HG02943 (cell line): Measurements from ENCODE around the gene SULT2A1.
"Not testable (repeated sequence)": the region's sequence is repeated elsewhere in the genome, so short reads cannot be mapped to it uniquely, and the experiment has no call there.

Source experiments
- ATAC-seq: cut with Tn5 transposase; IDR thresholded peaks from one replicate; pipeline ENCODE4 v1.9.1; 2021; ENCODE audit warnings: mild to moderate bottlenecking, low read depth, moderate library complexity; ENCODE audit not compliant: unreplicated experiment

The SULT2A1 gene, protein sequence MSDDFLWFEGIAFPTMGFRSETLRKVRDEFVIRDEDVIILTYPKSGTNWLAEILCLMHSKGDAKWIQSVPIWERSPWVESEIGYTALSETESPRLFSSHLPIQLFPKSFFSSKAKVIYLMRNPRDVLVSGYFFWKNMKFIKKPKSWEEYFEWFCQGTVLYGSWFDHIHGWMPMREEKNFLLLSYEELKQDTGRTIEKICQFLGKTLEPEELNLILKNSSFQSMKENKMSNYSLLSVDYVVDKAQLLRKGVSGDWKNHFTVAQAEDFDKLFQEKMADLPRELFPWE

DNA sequence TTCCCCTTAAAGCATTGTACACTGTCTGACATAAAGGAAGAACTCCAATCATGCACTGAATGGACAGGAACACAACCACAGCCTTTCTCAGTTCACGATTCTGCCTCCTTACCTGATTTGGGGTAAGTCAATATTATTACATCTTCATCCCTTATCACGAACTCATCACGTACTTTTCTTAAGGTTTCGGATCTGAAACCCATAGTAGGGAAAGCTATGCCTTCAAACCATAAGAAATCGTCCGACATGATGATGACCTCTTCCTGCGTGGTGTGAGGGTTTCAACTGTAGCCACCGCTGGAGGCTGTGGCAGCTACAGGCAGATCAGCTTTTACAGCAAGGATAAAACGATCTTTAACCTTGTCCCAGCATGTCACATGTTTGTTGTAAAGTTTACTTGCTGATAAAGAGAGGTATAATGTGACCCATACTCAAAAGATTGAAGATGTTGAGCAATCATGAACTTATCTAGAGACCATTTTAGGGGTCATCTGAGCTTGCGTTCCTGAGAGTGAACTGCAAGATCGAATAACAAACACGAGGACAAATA lies at the start of gene SULT2A1:
Gene SULT2A1 (minus strand): TSS at position 306 of the 550 bp plus-strand sequence. CDS start 58 bp downstream, at position 248.
- no peak for ATAC-seq

DNA sequence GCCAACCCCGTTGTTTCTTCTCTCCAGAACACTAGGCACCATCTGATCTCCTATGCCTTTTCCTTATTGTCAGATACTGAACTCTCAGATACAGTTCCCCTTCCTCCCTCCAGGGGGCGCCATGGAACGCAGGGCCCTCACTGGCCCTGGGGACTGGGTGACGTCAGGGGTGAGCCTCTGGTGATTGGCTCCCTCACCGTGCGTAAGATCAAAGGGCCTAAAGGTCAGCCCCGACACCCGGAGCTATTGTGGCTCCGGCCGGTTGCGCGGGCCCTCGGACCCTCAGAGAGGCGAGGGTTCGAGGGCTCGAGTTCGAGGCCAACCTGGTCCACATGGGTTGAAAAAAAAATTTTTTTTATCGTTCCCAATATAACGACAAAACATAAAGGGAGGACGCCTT lies 42.5 kb upstream of the SULT2A1 start:
- ATAC-seq, result not testable (repeated sequence)

DNA sequence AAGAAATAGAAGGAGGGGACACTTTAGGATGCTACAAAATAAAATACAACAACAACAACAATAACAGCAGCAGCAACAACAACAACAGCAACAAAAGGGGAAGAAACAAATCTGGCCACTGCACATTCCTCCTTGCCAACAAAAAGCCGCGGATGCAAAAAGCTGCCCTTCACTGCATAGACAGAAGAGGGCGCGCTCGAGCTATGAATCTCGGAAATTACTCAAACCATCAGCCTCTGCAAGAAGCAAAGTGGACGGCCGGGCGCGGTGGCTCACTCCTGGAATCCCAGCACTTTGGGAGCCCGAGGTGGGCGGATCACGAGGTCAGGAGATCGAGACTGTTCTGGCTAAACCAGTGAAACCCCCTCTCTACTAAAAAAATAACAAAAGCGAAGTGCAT lies 34.0 kb upstream of the SULT2A1 start:
- ATAC-seq, result not testable (repeated sequence)

DNA sequence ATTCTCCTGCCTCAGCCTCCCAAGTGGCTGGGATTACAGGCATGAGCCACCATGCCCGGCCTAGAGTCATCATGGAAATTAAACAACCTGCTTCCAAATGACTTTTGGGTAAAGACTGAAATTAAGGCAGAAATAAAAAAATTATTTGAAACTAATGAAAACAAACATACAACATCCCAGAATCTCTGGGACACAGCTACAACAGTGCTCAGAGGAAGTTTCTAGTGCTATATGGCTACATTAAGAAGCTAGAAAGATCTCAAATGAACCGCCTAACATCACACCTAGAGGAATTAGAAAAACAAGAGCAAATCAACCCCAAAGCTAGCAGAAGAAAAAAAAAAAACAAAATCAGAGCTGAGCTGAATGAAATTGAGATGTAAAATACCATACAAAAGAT lies 24.1 kb upstream of the SULT2A1 start:
- not testable (repeated sequence) for ATAC-seq

DNA sequence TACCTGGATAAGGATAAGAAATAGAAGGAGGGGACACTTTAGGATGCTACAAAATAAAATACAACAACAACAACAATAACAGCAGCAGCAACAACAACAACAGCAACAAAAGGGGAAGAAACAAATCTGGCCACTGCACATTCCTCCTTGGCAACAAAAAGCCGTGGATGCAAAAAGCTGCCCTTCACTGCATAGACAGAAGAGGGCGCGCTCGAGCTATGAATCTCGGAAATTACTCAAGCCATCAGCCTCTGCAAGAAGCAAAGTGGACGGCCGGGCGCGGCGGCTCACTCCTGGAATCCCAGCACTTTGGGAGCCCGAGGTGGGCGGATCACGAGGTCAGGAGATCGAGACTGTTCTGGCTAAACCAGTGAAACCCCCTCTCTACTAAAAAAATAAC lies 23.2 kb upstream of the SULT2A1 start:
- not testable (repeated sequence) for ATAC-seq

DNA sequence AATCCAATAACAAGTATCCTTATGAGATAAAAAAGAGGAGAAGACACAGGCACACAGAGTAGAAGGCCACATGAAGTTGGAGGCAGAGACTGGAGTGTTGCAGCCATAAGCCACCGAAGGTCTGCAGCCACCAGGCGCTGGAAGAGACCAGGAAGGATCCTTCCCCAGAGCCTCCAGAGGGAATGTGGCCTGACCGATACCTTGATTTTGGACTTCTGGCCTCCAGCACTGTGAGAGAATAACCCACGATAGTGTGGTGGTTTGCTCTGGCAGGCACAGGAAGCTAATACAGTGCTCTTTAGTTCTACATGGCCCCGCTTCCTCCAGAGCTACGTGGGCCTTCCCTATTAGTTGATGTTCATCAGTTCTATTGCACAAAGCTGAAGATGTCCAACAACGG lies 15.3 kb upstream of the SULT2A1 start:
- ATAC-seq, result no peak

DNA sequence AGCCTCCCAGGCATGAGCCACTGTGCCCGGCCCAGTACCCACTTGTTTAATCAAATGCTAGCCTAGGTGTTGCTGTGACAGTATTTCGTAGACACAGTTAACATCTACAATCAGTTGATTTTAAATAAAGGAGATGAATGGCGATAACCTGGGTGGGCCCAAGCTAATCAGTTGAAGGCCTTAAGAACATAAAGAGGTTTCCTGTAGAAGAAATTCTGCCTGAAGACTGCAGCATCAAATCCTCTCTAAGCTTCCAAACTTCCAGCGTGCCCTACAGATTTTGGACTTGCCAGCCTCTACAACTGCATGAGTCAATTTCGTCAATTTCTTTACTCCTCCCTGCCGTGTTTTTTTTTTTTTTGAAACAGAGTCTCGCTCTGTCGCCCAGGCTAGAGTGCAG lies 13.2 kb upstream of the SULT2A1 start:
- no peak for ATAC-seq

DNA sequence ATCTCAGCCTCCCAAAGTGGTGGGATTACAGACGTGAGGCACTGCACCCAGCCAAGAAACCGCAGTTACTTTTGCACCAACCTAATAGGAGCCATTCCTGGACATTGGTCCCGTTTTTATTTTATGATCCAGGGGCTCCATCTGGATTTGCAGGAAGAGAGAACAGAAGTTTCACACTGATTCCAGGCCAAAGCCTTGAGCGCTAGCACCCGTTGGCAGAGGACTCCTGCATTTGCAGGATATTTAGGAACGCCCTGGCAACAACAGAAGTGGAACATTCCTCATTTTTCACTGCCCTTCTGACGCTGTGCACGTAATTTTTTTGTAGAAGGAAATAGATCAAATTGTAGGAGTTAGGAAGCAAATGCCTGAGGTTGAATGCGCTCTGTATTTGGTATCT lies 11.7 kb upstream of the SULT2A1 start:
- no peak for ATAC-seq

DNA sequence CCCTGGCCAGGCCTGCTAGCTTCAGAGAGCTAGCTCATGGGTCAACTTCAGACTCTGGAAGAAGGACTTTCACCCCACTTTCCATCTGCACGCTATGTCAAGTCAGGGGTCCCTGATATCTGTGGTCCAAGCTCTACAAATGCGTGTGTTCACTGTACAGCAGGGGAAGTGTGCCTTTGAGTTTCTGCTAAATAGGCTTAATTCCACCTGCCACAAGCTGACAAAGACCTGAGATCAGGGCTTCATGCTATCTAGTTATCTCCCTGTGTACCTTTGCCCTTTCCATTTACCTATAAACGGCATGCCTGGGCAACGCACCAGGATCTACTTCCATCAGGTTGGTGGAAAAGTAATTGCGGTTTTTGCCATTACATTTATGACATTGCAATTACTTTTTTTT lies 10.7 kb upstream of the SULT2A1 start:
- ATAC-seq, result no peak

DNA sequence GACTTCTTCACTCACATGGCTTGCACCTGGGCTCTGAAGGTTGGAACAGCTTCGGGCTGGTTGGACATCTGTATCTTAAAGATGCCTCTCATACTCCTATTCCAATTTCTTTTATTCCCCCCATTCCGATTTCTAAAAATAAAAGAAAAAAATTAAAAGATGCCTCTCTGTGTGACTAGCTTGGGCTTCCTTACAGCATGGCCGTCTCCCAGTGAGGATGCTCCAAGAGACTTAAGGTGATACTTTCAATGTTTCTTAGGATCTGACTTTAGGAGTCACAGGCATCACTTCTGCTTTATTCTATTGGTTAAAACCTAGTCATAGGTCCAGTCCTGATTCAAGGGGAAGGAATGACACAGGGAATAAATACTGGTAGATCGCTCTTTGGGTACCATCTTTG lies 9.9 kb upstream of the SULT2A1 start:
- ATAC-seq, result no peak

DNA sequence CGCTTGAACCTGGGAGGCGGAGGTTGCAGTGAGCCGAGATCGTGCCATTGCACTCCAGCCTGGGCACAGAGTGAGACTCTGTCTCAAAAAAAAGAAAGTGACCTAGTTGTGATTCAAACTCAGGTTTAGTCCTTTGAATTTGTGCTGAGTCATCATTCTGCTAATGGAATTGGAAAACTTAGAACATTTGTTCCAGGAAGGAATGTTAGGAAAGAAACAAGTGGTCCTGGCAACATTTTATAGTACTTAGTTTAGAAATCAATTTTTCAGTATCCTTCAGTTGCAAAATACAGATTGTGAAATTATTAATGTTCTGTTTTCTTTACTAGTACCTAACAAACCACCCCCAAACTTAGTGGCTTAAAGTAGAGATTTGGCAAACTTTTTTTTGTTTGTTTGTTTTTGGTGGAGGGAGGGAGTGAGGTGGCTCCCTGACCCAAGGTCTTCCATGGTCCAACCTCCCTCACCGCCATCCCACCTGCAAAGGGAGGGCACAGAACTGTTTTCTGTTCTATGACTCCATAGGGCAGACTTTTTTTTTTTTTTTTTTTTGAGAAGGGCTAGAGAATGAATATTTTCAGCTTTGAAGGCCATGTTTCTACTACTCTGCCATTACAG lies 9.2 kb upstream of the SULT2A1 start:
- ATAC-seq, result no peak

DNA sequence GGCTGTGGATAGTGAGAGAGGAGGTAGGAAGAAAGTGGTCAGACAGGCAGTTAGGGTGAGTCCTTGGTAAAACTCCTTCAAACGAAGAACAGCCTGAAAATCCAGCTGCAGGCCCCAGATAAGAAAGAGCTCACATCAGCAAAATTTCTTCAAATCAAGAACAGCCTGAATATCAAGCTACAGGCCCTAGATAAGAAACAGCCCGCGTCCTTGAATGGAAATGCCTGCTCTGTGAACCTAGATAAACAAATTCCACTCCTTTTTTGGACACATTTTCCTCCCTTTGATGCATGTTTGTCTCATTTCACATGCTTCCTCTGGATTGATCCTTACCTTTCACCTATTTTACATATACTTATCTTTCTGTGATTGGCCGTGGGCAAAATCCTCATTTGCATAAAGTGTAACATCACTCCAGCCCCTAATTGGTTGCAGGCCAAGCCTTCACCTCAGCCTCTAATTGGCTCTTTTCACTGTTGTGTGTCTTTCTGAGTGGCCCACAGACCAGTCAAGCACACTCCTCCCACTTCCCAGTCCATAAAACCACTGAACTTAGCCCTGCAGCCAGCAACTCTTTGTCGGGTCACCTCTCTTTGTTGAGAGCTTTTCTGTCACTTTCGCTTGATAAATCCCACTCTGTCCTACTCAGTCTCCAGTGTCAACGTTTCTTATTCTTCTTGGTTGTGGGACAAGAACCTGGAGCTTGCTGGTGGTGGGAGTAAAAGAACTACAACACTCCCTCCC lies 6.0 kb upstream of the SULT2A1 start:
- ATAC-seq, result no peak

DNA sequence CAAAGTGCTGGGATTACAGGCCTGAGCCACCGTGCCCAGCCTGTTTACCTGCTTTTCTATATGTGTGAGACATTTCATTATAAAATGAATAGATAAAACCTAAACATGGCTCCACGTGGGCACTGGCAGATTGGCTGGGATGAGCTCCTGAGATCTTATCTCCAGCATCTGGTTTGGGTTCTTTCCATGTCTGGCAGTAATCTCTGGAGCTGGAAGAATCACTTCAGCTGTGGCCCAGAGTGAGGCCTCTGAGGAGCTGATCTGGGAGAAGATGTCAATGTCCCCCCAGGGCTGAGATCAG lies 5.5 kb upstream of the SULT2A1 start:
- no peak for ATAC-seq

DNA sequence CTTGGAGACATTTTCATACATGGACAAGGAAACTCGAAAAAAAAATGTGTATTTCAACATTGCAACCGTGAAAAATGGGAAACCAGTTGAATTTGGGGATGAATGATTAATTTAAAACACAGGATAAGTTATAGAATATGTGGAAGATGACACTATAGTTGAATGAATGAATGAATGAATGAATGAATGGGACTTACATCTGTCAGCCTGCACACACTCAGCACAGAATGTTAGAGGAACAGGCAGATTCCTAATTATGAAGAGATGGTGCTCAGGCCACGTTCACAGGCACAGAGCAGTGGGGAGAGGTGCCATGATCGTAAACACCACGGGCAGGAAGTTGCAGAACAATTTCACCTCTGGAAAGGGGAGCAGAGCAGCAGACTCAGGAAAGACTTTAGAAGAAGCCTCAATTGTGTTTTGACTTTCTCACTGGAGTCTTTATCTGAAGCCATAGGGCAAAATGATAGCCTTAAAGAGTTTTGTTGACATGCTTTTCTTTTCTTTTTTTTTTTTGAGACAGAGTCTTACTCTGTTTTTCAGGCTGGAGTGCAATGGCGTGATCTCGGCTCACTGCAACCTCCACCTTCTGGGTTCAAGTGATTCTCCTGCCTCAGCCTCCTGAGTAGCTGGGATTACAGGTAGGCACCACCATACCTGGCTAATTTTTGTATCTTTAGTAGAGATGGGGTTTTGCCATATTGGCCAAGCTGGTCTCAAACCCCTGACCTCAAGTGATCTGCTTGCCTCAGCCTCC lies 4.9 kb upstream of the SULT2A1 start:
- ATAC-seq, result no peak

DNA sequence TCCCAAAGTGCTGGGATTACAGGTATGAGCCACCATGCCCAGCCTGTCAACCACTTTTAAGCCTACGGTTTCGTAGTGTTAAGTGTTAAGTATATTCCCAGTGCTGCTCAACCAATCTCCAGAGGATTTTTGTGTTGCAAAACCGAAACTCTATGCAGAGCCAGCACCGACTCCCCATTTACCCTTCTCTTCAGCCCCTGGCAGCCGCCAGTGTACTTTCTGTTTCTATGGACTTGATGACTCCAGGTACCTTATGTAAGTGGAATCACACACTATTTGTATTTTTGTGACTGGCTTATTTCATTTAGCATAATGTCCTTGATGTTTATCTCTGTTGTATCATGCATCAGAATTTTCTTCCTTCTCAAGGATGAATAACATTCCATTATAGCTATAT lies 1.1 kb downstream of the SULT2A1 start:
- no peak for ATAC-seq

DNA sequence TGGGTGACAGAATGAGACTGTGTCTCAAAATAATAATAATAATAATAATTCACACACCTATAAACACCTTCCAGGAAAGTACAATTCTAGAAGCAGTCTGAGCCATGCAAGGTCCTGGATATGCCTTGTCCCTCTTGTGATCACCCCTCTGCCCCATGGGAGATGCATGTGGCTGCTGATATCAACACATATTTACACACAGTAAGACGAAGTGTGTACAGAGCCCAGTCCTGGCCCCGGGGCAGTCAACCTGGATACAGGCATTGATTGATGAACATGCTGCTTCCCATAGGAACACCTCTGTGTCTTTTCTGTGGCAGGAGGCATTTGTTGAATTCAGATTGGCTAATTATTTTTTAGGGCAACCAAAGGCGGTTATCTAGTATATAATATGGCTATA lies 3.2 kb downstream of the SULT2A1 start:
- no peak for ATAC-seq

DNA sequence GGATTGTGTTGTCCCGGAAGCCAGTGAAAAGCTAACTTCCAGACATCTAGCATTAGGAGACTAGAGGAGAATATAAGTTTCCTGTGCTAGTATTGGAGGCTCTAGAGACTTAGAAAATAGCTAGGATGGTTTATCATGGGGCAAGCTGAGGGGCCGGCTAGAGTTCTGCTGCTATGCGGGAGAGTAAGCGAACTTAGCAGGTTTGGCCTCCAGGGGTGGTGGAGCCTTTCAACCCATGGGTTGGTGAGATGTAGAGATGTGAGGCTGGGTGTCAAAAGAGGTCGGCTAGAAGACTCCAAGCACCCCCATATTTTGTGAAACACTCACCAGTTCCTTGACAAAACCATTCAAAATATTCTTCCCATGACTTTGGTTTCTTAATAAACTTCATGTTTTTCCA lies 4.4 kb downstream of the SULT2A1 start:
- no peak for ATAC-seq

DNA sequence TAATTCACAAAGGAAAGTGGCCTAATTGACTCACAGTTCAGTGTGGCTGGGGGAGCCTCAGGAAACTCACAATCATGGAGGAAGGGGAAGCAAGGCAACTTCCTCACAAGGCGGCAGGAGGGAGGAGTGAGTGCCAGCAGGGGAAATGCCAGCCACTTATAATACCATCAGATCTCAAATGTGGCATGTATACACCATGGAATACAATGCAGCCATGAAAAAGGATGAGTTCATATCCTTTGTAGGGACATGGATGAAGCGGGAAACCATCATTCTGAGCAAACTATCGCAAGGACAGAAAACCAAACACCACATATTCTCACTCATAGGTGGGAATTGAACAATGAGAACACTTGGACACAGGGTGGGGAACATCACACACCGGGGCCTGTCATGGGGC lies 6.7 kb downstream of the SULT2A1 start:
- not testable (repeated sequence) for ATAC-seq

DNA sequence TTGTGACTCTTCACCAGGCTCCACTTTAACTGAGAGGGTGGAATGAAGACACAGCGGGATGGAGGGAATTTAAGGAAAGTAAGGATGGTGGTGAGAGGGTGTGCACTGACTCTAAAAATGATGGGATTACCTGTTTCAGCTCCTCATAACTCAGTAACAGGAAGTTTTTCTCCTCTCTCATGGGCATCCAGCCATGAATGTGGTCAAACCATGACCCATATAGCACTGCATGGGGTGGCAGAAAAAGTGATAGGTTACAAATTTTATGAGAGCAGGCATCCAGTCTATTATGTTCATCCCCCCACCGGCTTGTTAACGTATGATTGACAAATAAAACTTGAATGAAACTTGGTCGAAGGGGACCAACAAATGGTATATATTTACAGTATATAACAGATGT lies 7.2 kb downstream of the SULT2A1 start:
- ATAC-seq, result no peak

DNA sequence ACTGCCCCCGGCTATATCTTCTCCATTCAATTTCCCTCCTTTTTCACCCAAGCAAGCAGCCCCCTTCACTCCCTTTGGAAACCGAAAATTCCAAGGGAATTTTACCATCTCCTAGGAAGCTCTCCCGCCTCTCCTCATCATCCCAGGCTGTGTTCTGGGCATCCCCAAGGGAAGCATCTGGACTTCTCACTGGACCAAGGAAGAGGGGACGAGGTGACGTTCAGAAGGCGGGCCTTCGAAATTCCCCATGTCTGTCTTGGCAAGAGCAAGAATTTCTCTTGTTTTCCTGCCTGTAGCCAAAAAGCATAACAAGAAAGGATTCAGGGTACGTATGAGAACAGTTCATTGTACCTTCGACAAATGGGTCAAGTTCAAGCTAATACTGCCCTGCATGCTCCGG lies 20.9 kb downstream of the SULT2A1 start:
- ATAC-seq, result no peak

DNA sequence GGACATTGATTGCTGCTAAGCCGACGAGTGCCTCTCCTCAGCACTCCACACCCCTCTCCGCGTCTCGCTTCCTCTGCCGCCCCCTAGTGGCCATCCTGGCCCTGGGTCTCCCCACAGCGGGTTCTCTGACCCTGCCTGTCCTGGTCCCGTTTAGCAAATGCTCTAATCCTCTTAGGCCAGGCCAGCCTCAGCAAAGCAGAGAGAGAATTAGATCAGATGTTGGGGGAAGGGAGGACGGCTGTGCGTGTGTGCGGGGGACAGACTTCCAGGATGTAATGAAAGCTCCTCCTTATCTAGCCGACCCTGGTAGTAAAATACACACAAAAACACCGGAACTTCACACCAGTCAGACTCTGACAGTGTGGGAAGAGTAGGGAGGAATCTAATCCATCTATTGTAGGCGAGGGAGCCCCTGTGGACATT lies 22.6 kb downstream of the SULT2A1 start:
- ATAC-seq, result no peak
